ENCODE data around the gene YPEL1.
A peak's percentile ranks its signal among the peaks of the same experiment; 100 is the strongest.

The YPEL1 gene

GRCh38 chr22:21650823-21651520 lies 84.6 kb downstream of the YPEL1 start:
- Mint-ChIP-seq H3K36me3 (ENCODE audit: low read depth) (peaks cover 23% of the 10 kb centered on the region), H3K27me3 (ENCODE audit: low read depth, poor library complexity) (peaks cover 5% of the 10 kb centered on the region), H3K9me3 (no peaks in the 10 kb centered on the region), H3K27ac (peak overlapping the region; percentile 97), H3K4me3 (peak overlapping the region; percentile 96), H3K4me1 (peaks cover 58% of the 10 kb centered on the region)
- TF ChIP-seq CTCF (IDR thresholded peaks at IDR 0.05), result no peak
- no peak for DNase-seq

GRCh38 chr22:21650280-21650679 lies 85.3 kb downstream of the YPEL1 start:
- H3K27me3 Mint-ChIP-seq (ENCODE audit: low read depth, poor library complexity), result peaks cover 5% of the 10 kb centered on the region
- H3K4me3 Mint-ChIP-seq, result peak overlapping the region; percentile 96
- peak overlapping the region; percentile 93 for H3K27ac Mint-ChIP-seq
- no peak for TF ChIP-seq CTCF (IDR thresholded peaks at IDR 0.05)
- no peaks in the 10 kb centered on the region for H3K9me3 Mint-ChIP-seq
- DNase-seq, result no peak
- peaks cover 23% of the 10 kb centered on the region for H3K36me3 Mint-ChIP-seq (ENCODE audit: low read depth)
- H3K4me1 Mint-ChIP-seq, result peaks cover 57% of the 10 kb centered on the region
